Liver (tissue), 9 donors: ENCODE results near the gene OSTC. TPM values are rescaled to one million over a fixed set of nuclear protein-coding genes. Genes with fewer than 3 reads are reported as not detected.

Source experiments
- DNase-seq: peaks from one replicate; pipeline ENCODE4 v3.0.0-alpha.2; 2017; ENCODE audit warnings: low spot score
- H3K27ac ChIP-seq, 2 donors: one replicate each; pipeline ENCODE4 v1.7.0; 2013; ENCODE audit warnings: inconsistent platforms in 2 of 2, low read length in 2 of 2, control low read depth in 1 of 2, low read depth in 1 of 2, mild to moderate bottlenecking in 1 of 2
- H3K27me3 ChIP-seq, 4 donors: one replicate each; pipeline versions ENCODE4 v1.6.1 to v1.7.0; 2013; ENCODE audit warnings: low read length in 3 of 4, inconsistent platforms in 1 of 4, mild to moderate bottlenecking in 1 of 4, moderate library complexity in 1 of 4; ENCODE audit not compliant: control insufficient read depth in 4 of 4, insufficient read depth in 4 of 4
- H3K36me3 ChIP-seq, 4 donors: one replicate each; pipeline versions ENCODE4 v1.6.1 to v1.7.0; 2013; ENCODE audit warnings: low read length in 3 of 4, mild to moderate bottlenecking in 3 of 4, low read depth in 1 of 4, moderate library complexity in 1 of 4; ENCODE audit not compliant: control insufficient read depth in 4 of 4, insufficient read depth in 3 of 4
- H3K4me1 ChIP-seq, 4 donors: one replicate each; pipeline versions ENCODE4 v1.6.1 to v1.7.0; 2013; ENCODE audit warnings: low read length in 3 of 4, mild to moderate bottlenecking in 3 of 4, moderate library complexity in 1 of 4; ENCODE audit not compliant: control insufficient read depth in 4 of 4, insufficient read depth in 4 of 4
- H3K4me3 ChIP-seq, 3 donors: one replicate each; pipeline versions ENCODE4 v1.6.1 to v1.7.0; 2013; ENCODE audit warnings: low read length in 3 of 3, control low read depth in 1 of 3, low read depth in 1 of 3, mild to moderate bottlenecking in 1 of 3
- H3K9ac ChIP-seq, 2 donors: one replicate each; pipeline ENCODE4 v1.7.0; 2013; ENCODE audit warnings: low read length in 2 of 2, mild to moderate bottlenecking in 2 of 2, moderate library complexity in 2 of 2, control low read depth in 1 of 2, low read depth in 1 of 2
- H3K9me3 ChIP-seq, 4 donors: one replicate each; pipeline versions ENCODE4 v1.6.1 to v1.7.0; 2013; ENCODE audit warnings: low read length in 3 of 4; ENCODE audit not compliant: control insufficient read depth in 4 of 4
- EGR1 ChIP-seq, 2 donors: IDR thresholded peaks; 2 replicates each; pipeline ENCODE4 v1.6.1; 2016 to 2018; ENCODE audit warnings: antibody characterized with exemption in 2 of 2, low read depth in 2 of 2
- FOXA1 ChIP-seq: IDR thresholded peaks from 2 replicates; pipeline ENCODE4 v1.6.1; 2016; ENCODE audit warnings: antibody characterized with exemption
- GABPA ChIP-seq, 2 donors: IDR thresholded peaks in 1 of 2; conservative IDR thresholded peaks in 1 of 2; 2 replicates each; pipeline ENCODE4 v1.6.1; 2016; ENCODE audit warnings: antibody characterized with exemption in 2 of 2, mild to moderate bottlenecking in 1 of 2, moderate library complexity in 1 of 2
- HNF4A ChIP-seq, 2 donors: conservative IDR thresholded peaks; 2 replicates each; pipeline ENCODE4 v1.6.1; 2016; ENCODE audit warnings: antibody characterized with exemption in 2 of 2, mild to moderate bottlenecking in 2 of 2
- HNF4G ChIP-seq: IDR thresholded peaks from 2 replicates; pipeline ENCODE4 v1.6.1; 2016; ENCODE audit warnings: antibody characterized with exemption
- JUND ChIP-seq, 2 donors: IDR thresholded peaks; 2 replicates each; pipeline ENCODE4 v1.6.1; 2016; ENCODE audit warnings: antibody characterized with exemption in 2 of 2
- NR2F2 ChIP-seq: IDR thresholded peaks from 2 replicates; pipeline ENCODE4 v1.6.1; 2016; ENCODE audit warnings: antibody characterized with exemption
- RAD21 ChIP-seq, 2 donors: IDR thresholded peaks; 2 replicates each; pipeline ENCODE4 v1.6.1; 2016; ENCODE audit warnings: antibody characterized with exemption in 2 of 2, mild to moderate bottlenecking in 2 of 2
- RXRA ChIP-seq, 2 donors: IDR thresholded peaks; 2 replicates each; pipeline ENCODE4 v1.6.1; 2017 to 2018; ENCODE audit warnings: antibody characterized with exemption in 2 of 2, mild to moderate bottlenecking in 1 of 2
- TAF1 ChIP-seq: conservative IDR thresholded peaks from 2 replicates; pipeline ENCODE4 v1.6.1; 2016; ENCODE audit warnings: antibody characterized with exemption, mild to moderate bottlenecking
- YY1 ChIP-seq: IDR thresholded peaks from 2 replicates; pipeline ENCODE4 v1.6.1; 2016; ENCODE audit warnings: antibody characterized with exemption, mild to moderate bottlenecking
- WGBS: extraction: QIAGEN DNeasy Blood & Tissue Kit; methylation state at CpG from one replicate; pipeline ENCODE4 v1.1.7; 2013; 5-methylcytosine and 5-hydroxymethylcytosine counted together
- polyA plus RNA-seq, 2 donors: library from polyadenylated mRNA; stranded (reverse) in 1 of 2; unstranded in 1 of 2; fragments of 200-250 nt in 1 of 2; fragments of >200 nt in 1 of 2; fragmentation: Nextera tagmentation in 1 of 2; extraction: Ambion mirVana in 1 of 2; gene quantifications; one replicate each; pipeline versions ENCODE4 v1.2.1 to v1.2.3, GENCODE V29; 2013 to 2015
- total RNA-seq, 2 donors: library from RNA; depleted of rRNA; stranded (reverse); fragments of >200 nt; gene quantifications; one replicate each; pipeline ENCODE4 v1.2.3, GENCODE V29; 2014
- TF ChIP-seq, protein P1 (sequence below): IDR thresholded peaks from 2 replicates; pipeline ENCODE4 v1.6.1; 2016; ENCODE audit warnings: antibody characterized with exemption
- TF ChIP-seq, protein P2 (sequence below): fragments of 150-350 bp; IDR thresholded peaks from 2 replicates; pipeline ENCODE4 v1.5.1; 2017; ENCODE audit warnings: improper control_type of control experiment, low read depth, low read length; ENCODE audit not compliant: missing input control
- TF ChIP-seq, protein P3 (sequence below): IDR thresholded peaks from 2 replicates; pipeline ENCODE4 v1.6.1; 2016; ENCODE audit warnings: antibody characterized with exemption, mild to moderate bottlenecking
- donor health status: healthy.
- donor health status: healthy.
- donor health status: healthy.
- donor health status: healthy.
- donor health status: healthy.

OSTC gene
- total and polyA plus RNA-seq, 4 donors: 113 to 148 (median 143) TPM

DNA sequence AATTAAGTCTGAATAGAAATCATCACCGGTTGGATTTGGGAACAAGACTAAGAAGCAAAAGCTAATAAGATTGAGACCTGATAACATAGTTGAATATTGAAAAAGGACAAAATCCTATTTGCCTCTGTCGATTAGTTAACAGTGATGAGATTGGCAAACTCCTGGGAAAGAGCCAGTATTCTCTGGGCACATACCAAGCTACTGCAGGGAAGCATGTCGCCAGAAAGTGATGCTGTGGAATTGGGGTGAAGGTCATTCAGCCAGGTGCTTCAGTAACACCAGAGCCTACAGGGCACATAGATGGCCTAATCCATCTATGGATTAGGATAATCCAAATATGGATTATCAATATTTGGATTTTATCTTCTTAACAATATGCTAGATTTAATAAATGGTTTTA, 44.0 kb downstream of the OSTC start (continued):
- TF ChIP-seq, protein P1, sequence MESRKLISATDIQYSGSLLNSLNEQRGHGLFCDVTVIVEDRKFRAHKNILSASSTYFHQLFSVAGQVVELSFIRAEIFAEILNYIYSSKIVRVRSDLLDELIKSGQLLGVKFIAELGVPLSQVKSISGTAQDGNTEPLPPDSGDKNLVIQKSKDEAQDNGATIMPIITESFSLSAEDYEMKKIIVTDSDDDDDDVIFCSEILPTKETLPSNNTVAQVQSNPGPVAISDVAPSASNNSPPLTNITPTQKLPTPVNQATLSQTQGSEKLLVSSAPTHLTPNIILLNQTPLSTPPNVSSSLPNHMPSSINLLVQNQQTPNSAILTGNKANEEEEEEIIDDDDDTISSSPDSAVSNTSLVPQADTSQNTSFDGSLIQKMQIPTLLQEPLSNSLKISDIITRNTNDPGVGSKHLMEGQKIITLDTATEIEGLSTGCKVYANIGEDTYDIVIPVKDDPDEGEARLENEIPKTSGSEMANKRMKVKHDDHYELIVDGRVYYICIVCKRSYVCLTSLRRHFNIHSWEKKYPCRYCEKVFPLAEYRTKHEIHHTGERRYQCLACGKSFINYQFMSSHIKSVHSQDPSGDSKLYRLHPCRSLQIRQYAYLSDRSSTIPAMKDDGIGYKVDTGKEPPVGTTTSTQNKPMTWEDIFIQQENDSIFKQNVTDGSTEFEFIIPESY: peak; percentile 48
- TF ChIP-seq FOXA1 (no peak), YY1 (peak; percentile 38), GABPA (IDR thresholded peaks at IDR 0.05 in 1 of 2, conservative IDR thresholded peaks at IDR 0.05 in 1 of 2) (peak in 1 of 2 donors; percentile 19), HNF4G (no peak)

DNA sequence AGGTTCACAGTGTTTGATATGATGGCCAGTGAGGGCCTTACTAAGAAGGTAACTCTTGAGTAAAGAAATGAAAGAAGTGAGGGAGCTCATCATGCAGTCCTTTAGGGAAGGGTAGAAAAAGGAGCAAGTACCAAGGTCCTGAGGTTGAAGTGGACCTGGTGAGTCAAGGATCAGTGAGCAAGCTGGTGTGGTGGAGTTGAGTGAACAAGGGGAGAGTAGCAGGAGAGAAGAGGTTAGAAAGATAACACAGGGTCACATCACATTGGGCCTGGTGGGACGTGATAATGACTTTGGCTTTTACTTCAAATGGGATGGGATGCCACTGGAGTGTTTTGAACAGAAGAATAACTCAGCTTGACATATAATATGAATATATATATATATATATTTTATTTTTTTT, 44.7 kb downstream of the OSTC start:
- TF ChIP-seq HNF4G: no peak
- TF ChIP-seq FOXA1: no peak
- TF ChIP-seq RAD21 (IDR thresholded peaks at IDR 0.05): no peak
- no peak for TF ChIP-seq YY1
- TF ChIP-seq HNF4A (conservative IDR thresholded peaks at IDR 0.05): no peak
- TF ChIP-seq EGR1 (IDR thresholded peaks at IDR 0.05; ENCODE audit: low read depth in 2 of 2): no peak
- TF ChIP-seq, protein P1: no peak
- TF ChIP-seq RXRA (IDR thresholded peaks at IDR 0.05): no peak
- no peak for TF ChIP-seq NR2F2
- TF ChIP-seq, protein P2, sequence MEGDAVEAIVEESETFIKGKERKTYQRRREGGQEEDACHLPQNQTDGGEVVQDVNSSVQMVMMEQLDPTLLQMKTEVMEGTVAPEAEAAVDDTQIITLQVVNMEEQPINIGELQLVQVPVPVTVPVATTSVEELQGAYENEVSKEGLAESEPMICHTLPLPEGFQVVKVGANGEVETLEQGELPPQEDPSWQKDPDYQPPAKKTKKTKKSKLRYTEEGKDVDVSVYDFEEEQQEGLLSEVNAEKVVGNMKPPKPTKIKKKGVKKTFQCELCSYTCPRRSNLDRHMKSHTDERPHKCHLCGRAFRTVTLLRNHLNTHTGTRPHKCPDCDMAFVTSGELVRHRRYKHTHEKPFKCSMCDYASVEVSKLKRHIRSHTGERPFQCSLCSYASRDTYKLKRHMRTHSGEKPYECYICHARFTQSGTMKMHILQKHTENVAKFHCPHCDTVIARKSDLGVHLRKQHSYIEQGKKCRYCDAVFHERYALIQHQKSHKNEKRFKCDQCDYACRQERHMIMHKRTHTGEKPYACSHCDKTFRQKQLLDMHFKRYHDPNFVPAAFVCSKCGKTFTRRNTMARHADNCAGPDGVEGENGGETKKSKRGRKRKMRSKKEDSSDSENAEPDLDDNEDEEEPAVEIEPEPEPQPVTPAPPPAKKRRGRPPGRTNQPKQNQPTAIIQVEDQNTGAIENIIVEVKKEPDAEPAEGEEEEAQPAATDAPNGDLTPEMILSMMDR: no peak
- no peak for TF ChIP-seq JUND (IDR thresholded peaks at IDR 0.05)
- TF ChIP-seq, protein P3, sequence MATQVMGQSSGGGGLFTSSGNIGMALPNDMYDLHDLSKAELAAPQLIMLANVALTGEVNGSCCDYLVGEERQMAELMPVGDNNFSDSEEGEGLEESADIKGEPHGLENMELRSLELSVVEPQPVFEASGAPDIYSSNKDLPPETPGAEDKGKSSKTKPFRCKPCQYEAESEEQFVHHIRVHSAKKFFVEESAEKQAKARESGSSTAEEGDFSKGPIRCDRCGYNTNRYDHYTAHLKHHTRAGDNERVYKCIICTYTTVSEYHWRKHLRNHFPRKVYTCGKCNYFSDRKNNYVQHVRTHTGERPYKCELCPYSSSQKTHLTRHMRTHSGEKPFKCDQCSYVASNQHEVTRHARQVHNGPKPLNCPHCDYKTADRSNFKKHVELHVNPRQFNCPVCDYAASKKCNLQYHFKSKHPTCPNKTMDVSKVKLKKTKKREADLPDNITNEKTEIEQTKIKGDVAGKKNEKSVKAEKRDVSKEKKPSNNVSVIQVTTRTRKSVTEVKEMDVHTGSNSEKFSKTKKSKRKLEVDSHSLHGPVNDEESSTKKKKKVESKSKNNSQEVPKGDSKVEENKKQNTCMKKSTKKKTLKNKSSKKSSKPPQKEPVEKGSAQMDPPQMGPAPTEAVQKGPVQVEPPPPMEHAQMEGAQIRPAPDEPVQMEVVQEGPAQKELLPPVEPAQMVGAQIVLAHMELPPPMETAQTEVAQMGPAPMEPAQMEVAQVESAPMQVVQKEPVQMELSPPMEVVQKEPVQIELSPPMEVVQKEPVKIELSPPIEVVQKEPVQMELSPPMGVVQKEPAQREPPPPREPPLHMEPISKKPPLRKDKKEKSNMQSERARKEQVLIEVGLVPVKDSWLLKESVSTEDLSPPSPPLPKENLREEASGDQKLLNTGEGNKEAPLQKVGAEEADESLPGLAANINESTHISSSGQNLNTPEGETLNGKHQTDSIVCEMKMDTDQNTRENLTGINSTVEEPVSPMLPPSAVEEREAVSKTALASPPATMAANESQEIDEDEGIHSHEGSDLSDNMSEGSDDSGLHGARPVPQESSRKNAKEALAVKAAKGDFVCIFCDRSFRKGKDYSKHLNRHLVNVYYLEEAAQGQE: no peak
- no peak for TF ChIP-seq TAF1
- Histone ChIP-seq H3K9me3 (no peaks in the 10 kb centered on the region), H3K27me3 (no peaks in the 10 kb centered on the region), H3K36me3 (no peaks in the 10 kb centered on the region), H3K9ac (no peak overlapping the region), H3K4me3 (no peak overlapping the region), H3K27ac (no peak overlapping the region), H3K4me1 (peaks cover 0 to 39% (median 26%) of the 10 kb centered on the region in 4 donors)
- no peak for DNase-seq
- whole genome bisulfite sequencing: 95% methylated on average over 1 of the region's 1 CpG
